MM.1S (cell line): Measurements from ENCODE around the gene GPX6.

ENCODE experiments used
- DNase-seq: peaks from one replicate; pipeline ENCODE4 v3.0.0-alpha.2; 2015
- H2AFZ ChIP-seq: fragments of 300-600 bp; sonication (generic); 2 replicates; pipeline ENCODE4 v1.6.0; 2016; ENCODE audit warnings: antibody characterized with exemption, low read length
- H3F3A ChIP-seq: fragments of 300-600 bp; sonication (generic); 2 replicates; pipeline ENCODE4 v1.6.1; 2016; ENCODE audit warnings: mild to moderate bottlenecking, antibody characterized with exemption, low read length, moderate library complexity, mixed read lengths; ENCODE audit not compliant: insufficient read depth
- H3K27ac ChIP-seq: fragments of 300-600 bp; sonication (generic); 2 replicates; pipeline ENCODE4 v1.5.1; 2016; ENCODE audit warnings: mild to moderate bottlenecking, low read length
- H3K27me3 ChIP-seq: fragments of 300-600 bp; sonication (generic); replicated peaks from 2 replicates; pipeline ENCODE4 v1.6.0; 2016; ENCODE audit warnings: low read length; ENCODE audit not compliant: insufficient read depth
- H3K36me3 ChIP-seq: fragments of 300-600 bp; sonication (generic); replicated peaks from 2 replicates; pipeline ENCODE4 v1.6.1; 2016; ENCODE audit warnings: mild to moderate bottlenecking, low read length, mixed read lengths; ENCODE audit not compliant: insufficient read depth
- H3K4me1 ChIP-seq: fragments of 300-600 bp; sonication (generic); 2 replicates; pipeline ENCODE4 v1.6.1; 2016; ENCODE audit warnings: low read length, mixed read lengths
- H3K4me2 ChIP-seq: fragments of 300-600 bp; sonication (generic); 2 replicates; pipeline ENCODE4 v1.6.0; 2016; ENCODE audit warnings: low read depth, low read length
- H3K4me3 ChIP-seq: fragments of 300-600 bp; sonication (generic); 2 replicates; pipeline ENCODE4 v1.5.1; 2016; ENCODE audit warnings: low read length, mixed read lengths
- H3K79me2 ChIP-seq: fragments of 300-600 bp; sonication (generic); 2 replicates; pipeline ENCODE4 v1.6.1; 2016; ENCODE audit warnings: mixed run types, low read length, mixed read lengths
- H3K9ac ChIP-seq: fragments of 300-600 bp; sonication (generic); 2 replicates; pipeline ENCODE4 v1.6.1; 2016; ENCODE audit warnings: low read length, mixed read lengths
- H3K9me2 ChIP-seq: fragments of 300-600 bp; sonication (generic); replicated peaks from 2 replicates; pipeline ENCODE4 v1.6.1; 2016; ENCODE audit warnings: mild to moderate bottlenecking, low read length, mixed read lengths; ENCODE audit not compliant: insufficient read depth
- H3K9me3 ChIP-seq: fragments of 300-600 bp; sonication (generic); replicated peaks from 2 replicates; pipeline ENCODE4 v1.6.1; 2016; ENCODE audit warnings: mild to moderate bottlenecking, low read length, mixed read lengths; ENCODE audit not compliant: insufficient read depth
- H4K20me1 ChIP-seq: fragments of 300-600 bp; sonication (generic); 2 replicates; pipeline ENCODE4 v1.6.1; 2016; ENCODE audit warnings: mild to moderate bottlenecking, low read length, moderate library complexity, mixed read lengths; ENCODE audit not compliant: insufficient read depth
- EZH2 ChIP-seq: fragments of 300-600 bp; sonication (generic); optimal IDR thresholded peaks from 2 replicates; pipeline ENCODE3; 2017; ENCODE audit warnings: low read depth, mild to moderate bottlenecking, antibody characterized with exemption, low read length, mixed read lengths
- EZH2phosphoT487 ChIP-seq: fragments of 300-600 bp; sonication (generic); IDR thresholded peaks from 2 replicates; pipeline ENCODE4 v1.6.1; 2018; ENCODE audit warnings: antibody characterized with exemption, low read length
- TF ChIP-seq, protein P1 (sequence below): fragments of 300-600 bp; sonication (generic); IDR thresholded peaks from 2 replicates; pipeline ENCODE4 v1.5.1; 2016; ENCODE audit warnings: antibody characterized with exemption, low read length, mixed read lengths

Gene GPX6, protein sequence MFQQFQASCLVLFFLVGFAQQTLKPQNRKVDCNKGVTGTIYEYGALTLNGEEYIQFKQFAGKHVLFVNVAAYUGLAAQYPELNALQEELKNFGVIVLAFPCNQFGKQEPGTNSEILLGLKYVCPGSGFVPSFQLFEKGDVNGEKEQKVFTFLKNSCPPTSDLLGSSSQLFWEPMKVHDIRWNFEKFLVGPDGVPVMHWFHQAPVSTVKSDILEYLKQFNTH

DNA sequence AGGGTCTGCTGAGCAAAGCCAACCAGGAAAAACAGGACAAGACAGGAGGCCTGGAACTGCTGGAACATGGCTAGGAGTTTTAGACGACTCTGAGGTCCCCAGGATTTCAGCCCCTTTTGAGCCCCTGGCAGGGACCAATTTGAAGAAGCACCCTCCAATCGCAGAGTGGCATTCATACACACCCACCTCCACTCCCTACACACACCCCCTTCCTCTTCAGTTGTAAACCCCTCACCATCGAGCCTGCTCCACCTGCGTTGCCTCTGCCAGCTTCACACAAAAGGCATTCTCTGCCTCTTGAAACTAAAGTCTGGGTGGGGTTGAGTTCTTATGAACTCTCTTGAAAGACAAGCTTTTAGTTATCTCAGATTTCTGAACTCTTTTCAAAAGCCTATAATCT is at the start of gene GPX6:
Gene GPX6, minus strand, starts transcription at position 118 of the 400 bp plus-strand sequence. Its CDS starts 50 bp downstream, at position 68.
- Histone ChIP-seq H3K9me2 (no peaks in the 10 kb centered on the region), H3K27ac (no peak within 1 kb of the TSS), H3K4me2 (no peak within 1 kb of the TSS), H3F3A (no peaks in the 10 kb centered on the region), H3K4me3 (no peak within 1 kb of the TSS), H3K79me2 (no peaks in the 10 kb centered on the region), H3K9ac (no peak within 1 kb of the TSS), H2AFZ (no peak within 1 kb of the TSS), H3K4me1 (no peaks in the 10 kb centered on the region), H3K9me3 (no peaks in the 10 kb centered on the region), H4K20me1 (no peaks in the 10 kb centered on the region), H3K36me3 (no peaks in the 10 kb centered on the region), H3K27me3 (no peaks in the 10 kb centered on the region)
- TF ChIP-seq, protein P1, sequence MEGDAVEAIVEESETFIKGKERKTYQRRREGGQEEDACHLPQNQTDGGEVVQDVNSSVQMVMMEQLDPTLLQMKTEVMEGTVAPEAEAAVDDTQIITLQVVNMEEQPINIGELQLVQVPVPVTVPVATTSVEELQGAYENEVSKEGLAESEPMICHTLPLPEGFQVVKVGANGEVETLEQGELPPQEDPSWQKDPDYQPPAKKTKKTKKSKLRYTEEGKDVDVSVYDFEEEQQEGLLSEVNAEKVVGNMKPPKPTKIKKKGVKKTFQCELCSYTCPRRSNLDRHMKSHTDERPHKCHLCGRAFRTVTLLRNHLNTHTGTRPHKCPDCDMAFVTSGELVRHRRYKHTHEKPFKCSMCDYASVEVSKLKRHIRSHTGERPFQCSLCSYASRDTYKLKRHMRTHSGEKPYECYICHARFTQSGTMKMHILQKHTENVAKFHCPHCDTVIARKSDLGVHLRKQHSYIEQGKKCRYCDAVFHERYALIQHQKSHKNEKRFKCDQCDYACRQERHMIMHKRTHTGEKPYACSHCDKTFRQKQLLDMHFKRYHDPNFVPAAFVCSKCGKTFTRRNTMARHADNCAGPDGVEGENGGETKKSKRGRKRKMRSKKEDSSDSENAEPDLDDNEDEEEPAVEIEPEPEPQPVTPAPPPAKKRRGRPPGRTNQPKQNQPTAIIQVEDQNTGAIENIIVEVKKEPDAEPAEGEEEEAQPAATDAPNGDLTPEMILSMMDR, result no peak
- no peak for TF ChIP-seq EZH2
- TF ChIP-seq EZH2phosphoT487, result no peak
- no peak for DNase-seq

DNA sequence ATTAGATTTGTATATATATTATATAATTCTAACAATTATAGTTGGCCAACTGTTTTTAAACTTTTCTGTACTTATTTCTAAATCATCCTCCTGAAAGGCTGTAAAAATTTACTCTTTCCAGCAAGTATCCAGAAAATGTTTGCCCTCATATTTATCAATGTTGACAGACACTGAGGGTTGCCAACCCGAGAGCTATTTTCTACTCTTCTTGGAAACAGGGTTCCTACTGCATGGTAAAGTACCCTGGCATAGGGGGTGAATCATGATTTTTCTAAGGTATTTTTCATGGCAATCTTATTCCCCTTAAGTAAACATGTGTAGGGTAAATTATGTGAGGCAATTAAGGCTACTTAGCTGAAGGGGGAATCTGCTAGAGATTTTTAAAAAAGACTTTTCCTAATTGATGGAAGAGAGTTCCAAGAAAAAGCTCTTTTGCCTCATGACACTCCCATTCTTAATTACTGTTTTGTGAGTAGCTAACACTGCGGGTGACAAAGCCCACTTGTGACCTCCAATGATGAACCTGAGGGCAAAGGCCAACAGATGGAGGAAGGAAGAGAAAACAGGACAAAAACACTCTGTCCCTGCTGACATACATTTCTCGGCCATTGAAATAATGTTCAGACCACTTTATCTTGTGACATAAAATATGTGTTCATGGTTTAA is 48.0 kb upstream of the GPX6 start:
- H3K4me1 ChIP-seq, result no peaks in the 10 kb centered on the region
- no peaks in the 10 kb centered on the region for H3K36me3 ChIP-seq
- H3K9ac ChIP-seq, result no peak overlapping the region
- no peak overlapping the region for H2AFZ ChIP-seq
- TF ChIP-seq, protein P1, result no peak
- no peak for TF ChIP-seq EZH2
- TF ChIP-seq EZH2phosphoT487, result no peak
- H3K9me2 ChIP-seq, result no peaks in the 10 kb centered on the region
- no peaks in the 10 kb centered on the region for H4K20me1 ChIP-seq
- H3K27ac ChIP-seq, result no peak overlapping the region
- no peak for DNase-seq
- H3K4me3 ChIP-seq, result no peak overlapping the region
- H3K9me3 ChIP-seq, result no peaks in the 10 kb centered on the region
- no peaks in the 10 kb centered on the region for H3K79me2 ChIP-seq
- H3F3A ChIP-seq, result no peaks in the 10 kb centered on the region
- H3K4me2 ChIP-seq, result no peak overlapping the region
- no peaks in the 10 kb centered on the region for H3K27me3 ChIP-seq

DNA sequence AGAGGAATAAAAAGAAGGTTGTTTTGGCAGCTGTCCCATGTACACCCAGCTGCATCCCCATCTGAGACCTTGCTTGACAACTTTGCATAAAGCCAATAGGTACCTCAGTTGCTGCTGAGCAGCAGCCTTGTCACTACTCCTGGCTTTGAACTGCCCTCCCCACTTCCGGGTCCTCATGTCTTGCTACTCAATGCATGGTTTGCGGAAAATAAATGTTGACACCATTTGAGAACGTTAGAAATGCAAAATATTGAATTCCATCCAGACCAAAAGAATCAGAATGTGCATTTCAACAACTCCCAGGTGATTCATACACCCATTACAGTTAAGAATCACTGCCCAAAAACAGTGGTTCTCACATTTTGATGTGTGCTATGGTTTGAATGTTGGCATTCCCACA is 43.0 kb upstream of the GPX6 start:
- Histone ChIP-seq H3K4me2 (no peak overlapping the region), H3K4me1 (no peaks in the 10 kb centered on the region), H3K9me2 (no peaks in the 10 kb centered on the region), H4K20me1 (no peaks in the 10 kb centered on the region), H3K9me3 (no peaks in the 10 kb centered on the region), H3K79me2 (no peaks in the 10 kb centered on the region), H2AFZ (no peak overlapping the region), H3K27ac (no peak overlapping the region), H3K4me3 (no peak overlapping the region), H3F3A (no peaks in the 10 kb centered on the region), H3K36me3 (no peaks in the 10 kb centered on the region), H3K27me3 (no peaks in the 10 kb centered on the region), H3K9ac (no peak overlapping the region)
- TF ChIP-seq EZH2, result no peak
- TF ChIP-seq, protein P1, result no peak
- no peak for TF ChIP-seq EZH2phosphoT487
- DNase-seq, result no peak
